Left renal pelvis (tissue), 4 donors: ENCODE measurements around the gene PHLDA2. TPM values are rescaled to one million over a fixed set of nuclear protein-coding genes. Genes with fewer than 3 reads are reported as not detected.

Experiments used
- DNase-seq, 4 donors: peaks; one replicate each; pipeline ENCODE4 v3.0.0-alpha.2; 2013; ENCODE audit warnings: low read depth in 4 of 4, low spot score in 3 of 4
- polyA plus RNA-seq, 4 donors: library from polyadenylated mRNA; unstranded; fragments of 120-200 nt; gene quantifications; one replicate each; pipeline ENCODE4 v1.2.1, GENCODE V29; 2013; ENCODE audit not compliant: insufficient read length in 4 of 4

PHLDA2 gene, protein sequence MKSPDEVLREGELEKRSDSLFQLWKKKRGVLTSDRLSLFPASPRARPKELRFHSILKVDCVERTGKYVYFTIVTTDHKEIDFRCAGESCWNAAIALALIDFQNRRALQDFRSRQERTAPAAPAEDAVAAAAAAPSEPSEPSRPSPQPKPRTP
- polyA plus RNA-seq = 1 to 10 TPM in 1 of 4 donors, under 1 TPM in 3; 0.34 to 3.9 (median 0.48) TPM

DNA sequence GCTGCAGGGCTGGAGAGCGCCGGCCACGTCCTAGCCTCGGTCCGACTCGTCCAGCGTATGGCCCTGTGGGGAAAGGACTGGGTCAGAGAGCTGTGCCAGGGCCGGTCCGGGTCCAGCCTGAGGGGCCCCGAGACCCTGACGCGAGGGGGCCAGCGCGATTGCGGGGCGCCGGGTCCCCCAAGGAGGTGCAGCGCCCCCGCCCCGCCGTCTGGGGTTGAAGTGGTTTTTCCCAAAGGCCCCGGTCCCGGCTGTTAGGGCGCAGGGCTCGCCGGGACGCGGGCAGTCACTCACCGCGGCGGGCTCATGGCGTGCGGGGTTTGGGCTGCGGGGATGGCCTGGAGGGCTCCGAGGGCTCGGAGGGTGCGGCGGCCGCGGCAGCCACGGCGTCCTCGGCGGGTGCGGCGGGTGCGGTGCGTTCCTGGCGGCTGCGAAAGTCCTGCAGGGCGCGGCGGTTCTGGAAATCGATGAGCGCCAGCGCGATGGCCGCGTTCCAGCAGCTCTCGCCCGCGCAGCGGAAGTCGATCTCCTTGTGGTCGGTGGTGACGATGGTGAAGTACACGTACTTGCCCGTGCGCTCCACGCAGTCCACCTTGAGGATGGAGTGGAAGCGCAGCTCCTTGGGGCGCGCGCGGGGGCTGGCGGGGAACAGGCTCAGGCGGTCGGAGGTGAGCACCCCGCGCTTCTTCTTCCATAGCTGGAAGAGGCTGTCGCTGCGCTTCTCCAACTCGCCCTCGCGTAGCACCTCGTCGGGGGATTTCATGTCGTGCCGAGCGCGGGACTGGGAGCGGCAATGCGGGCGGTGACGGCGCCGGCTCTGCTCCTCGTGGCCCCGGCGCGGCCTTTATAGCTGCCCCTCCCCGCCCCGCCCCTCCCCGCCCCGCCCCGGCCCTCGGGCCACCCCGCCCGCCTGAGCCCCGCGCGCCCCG lies at the start of gene PHLDA2:
TSS of gene PHLDA2 (minus strand) at position 816 of the 926 bp plus-strand sequence. CDS start at position 760, 56 bp downstream.
- no peak for DNase-seq

DNA sequence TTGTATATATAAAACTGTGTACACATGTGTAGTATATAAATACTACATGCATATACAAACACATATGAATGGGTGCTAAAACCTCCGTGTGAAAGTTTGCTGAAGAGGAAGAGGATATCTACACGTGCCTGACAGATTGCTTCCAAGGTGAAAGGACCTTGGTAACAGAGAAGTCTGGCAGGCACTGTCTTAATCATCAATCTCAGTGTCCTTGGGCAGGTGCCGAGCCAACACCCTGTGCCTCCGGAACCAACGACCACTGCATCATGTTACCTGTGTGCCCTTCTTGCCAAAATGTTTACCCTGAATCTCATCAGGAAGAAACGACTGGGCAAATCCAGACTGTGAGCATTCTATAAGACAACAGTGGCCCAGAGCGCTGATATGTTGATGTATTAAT lies 47.9 kb upstream of the PHLDA2 start:
- DNase-seq = no peak

DNA sequence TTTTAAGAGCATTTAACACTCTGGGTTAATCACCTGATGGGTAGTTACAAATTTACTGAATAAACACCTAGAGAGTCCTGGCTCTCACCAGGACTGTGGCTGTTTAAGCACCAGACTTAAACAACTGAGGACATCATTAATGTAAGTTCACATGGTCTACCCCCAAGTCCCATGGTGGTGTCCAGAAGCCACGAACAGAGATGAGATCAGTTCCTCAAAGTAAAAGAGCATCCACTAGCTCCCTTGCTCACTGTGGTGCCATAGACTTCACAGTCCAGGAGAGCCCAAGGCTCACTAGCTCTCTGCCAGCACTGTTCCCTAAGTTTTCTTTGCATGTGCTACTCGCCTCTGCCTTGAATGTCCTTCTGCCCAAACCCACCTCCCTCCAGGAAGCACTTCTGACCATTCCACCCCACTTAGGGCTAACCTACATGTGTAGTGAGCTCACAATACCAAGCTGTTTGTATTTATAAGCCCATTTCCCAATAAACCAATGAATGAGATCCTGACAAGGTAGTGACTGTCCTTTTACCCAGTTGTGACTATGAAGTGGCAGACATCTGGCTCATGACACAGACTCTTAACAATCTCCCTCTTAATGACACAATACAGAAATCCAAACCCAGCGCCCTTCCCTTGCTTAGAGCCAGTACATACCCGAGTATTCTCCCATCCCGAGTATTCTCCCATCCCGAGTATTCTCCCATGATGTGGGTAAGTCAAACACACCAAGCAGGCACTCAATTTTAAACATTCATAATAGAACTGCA lies 47.3 kb upstream of the PHLDA2 start:
- DNase-seq = no peak

DNA sequence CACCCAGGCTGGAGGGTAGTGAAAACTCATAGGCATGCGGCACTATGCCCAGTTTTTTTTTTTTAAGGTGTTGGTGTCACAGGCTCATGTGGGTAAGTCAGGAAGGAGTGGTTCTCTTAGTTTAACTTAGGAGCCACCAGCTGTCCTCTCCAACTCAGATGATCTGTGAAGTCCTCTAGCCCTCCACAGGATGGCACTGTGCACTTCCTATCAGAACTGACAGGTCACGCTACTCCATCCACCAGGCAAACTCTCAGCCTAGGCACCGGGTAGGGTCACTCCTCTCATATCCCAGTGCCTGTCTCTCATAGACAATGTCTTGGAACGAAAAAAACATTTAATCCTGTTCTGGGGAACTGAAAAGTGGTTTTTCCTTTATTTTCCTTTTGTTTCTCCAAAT lies 46.4 kb upstream of the PHLDA2 start:
- no peak for DNase-seq

DNA sequence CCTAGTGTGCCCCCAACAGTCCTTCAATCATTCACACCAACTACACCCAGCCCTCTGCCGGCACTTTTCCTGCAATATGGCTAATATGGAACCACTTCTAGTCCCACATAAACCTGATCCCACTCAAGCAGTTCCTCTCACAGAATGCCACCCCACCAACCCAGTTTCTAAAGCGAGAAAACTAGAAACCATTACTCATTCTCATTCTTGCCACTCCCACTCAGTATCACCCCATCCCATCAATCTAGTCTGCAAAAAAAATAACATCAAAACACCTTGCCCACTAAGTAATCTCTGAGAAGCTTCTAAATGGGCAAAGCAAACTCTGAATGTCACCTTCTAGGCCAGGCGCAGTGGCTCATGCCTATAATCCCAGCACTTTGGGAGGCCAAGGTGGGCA lies 45.1 kb upstream of the PHLDA2 start:
- DNase-seq = no peak

DNA sequence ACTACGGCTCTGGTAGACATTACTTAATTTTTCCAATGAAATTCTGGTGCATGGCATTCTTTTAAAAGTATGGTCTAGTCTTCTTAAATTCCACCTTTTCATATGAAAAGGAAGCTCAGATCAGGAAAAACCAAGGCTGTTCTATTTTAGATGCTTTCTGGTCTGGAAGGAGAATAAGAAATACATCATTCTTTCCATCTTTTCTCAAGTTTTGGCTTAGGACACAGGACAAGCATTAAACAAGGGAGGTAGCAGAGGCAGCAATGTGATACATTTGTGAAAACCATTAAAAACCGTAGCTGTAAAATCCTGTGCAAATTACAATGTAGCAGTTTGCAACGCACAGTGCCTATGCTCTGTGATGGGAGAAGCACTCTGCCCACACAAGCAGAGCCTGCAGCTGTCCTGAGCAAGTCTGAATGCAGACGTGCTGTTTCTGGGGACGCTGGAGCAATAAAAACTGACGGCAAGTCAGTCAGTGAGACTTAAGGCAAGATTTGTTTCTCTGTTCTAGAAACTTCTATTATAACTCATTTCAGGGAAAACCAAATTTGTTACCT lies 39.2 kb upstream of the PHLDA2 start:
- DNase-seq = no peak

DNA sequence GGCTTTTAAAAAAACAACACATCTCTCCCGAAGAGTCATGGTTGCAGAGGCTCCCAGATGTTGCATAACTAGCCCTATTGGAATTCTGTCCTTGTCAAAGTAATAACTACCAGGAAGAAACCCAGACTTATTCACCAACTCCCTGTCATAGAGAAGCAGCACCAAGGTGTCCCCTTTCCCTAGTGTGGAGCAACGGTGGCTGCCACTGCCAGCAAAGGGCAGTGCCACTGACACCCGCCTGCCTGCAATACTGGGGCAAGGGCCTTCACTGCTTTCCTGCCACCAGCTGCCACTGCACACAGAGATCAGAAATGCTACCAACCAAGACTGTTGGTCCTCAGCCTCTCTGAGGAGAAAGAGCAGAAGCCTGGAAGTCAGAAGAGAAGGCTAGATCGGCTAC lies 35.6 kb upstream of the PHLDA2 start:
- DNase-seq = no peak

DNA sequence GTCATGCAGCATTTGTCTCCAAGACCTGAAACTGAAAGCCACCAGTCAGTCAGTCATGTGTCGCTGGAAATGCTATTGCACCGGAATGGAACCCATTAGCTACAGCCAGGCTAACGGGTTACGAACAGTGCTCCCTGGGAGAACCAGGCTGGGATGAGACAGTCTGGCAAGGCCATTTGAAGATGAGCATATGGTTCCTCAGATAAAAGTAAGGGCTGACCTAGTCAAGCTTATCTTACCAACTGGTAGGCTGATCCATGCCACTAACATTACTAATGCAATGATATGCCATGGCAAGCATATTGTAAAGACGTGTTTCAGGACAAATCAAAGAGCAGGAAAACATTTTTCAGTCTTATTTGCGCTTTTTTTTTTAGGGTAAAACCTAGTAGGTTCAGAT lies 34.5 kb upstream of the PHLDA2 start:
- DNase-seq = no peak

DNA sequence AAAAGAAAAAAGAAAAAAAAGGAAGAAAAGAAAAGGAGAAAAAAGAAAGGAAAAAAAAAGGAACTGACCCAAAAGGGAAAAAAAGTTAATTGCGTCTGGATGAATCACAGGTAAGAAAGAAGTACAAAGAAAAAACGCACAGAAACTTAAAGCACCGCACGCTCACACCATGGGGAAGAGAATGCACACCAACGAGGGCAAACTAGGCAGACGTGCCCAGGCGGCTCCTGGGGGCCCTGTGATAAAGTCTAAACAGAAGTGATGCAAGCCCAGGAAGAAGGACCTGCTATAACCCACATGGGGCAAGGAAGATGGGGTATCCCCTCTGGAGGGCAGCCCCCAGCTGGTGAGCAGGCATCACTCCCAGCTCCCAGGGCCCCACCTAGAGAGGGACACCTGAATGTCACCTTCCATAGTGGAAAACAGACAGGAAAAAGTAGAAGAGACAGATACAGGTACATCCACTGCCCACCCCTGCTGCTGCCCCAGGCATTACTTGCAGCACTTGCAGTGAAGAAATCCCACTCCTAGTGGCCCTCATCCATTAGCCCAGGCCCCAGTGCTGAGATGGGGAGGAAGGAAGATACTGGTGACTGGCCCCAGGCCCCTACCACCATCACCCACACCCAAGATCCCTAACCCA lies 34.0 kb upstream of the PHLDA2 start:
- DNase-seq = no peak

DNA sequence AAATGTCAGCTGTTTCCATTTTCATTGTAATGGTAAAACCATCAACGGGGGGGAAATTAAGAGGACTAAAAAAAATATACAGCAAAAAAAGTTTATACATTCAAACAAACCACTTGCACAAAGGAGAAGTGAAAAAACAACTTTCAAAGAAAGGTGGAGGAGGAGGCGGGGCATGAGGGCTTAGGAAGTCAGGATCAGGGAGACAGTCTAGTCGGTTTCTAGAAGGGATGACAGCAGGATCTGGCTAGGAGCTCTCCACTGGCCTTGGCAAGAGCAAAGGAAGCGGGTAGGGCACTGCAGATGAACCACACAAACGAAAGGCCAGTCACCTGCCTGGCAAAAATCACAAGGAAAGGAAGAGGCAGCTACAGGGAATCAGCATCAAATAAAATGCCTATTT lies 31.9 kb upstream of the PHLDA2 start:
- no peak for DNase-seq

DNA sequence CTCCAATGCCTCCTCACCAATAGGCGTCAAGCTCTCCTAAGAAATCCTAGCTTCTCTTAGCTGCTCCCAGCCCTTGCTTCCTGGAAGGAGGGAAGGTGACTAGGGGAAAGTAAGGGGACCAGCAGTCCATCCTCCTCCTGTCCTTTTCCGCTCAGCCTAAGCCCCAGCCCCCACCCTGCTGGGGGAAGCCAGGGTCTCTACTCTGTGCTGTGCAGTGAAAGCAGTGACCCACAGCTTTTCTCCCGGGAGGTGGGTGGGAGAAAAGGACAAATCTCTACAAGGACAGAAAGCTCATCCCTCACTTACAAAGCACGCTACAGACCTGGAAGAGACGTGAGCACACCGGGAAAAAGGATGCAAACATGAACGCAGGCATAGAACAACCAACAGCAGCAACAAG lies 30.9 kb upstream of the PHLDA2 start:
- no peak for DNase-seq

DNA sequence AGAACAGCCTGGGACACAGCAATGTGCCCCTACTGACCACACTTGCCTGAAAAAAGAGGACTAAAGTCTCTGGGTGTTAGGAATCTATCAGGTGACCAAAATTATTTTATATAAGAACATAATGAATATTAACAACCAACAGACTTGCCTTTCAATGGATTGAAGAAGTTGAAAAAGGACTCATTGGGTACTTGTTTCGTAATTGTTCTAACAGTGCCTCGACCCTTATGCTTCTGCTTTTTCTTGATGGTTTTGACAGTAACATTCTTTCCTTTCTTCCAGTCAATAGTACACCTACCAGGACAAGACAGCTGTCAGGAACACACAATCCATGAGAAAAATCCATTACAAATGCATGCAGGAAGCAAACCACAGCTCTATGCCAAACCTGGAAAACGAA lies 29.0 kb upstream of the PHLDA2 start:
- DNase-seq = no peak

DNA sequence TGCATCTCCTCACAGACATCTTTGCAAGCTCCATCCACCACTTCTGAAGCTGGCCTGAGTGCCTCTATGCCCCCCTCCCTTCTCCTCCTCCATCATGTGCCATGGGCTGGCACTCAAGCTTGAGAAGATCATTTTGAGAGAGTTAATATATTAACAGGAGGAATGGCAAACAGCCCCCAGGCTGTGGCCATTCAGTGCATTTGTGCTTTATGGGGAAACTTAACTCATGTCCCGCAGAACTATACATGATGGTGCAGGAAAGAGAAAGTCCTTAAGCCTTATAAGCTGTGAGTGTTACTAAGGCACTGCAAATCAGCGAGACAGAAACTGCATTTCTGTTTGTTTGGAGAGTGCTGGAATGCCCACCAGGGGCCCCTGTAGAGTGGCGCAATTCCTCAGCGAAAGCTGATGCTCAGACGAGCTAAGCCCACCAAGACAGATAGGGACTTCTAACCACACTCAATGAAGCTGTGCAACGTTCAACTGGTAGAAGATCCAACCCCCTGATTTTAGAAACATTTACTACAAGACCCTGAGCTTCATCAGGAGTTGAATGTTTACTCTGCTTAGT lies 26.8 kb upstream of the PHLDA2 start:
- DNase-seq = peak in 3 of 4 donors; percentile 19 to 39 (median 24)

DNA sequence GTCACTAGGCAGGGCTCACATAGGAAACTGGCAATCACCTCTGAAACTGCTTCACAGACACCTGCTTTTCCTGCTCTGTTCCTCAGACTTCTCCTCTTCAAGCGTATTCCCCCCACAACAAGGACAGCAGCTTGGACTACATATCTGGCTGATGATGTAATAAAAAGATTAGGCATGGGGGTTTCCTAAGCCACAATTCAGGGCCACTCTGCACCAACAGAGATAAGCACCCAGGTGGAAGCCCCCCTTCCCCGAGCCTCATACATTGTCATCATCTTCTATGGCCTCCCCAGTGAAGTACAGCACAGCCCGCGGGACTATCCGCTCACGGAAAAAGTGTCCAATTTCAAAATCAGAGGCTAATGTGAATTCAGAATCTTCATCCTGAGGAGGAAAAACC lies 25.0 kb upstream of the PHLDA2 start:
- DNase-seq = no peak

DNA sequence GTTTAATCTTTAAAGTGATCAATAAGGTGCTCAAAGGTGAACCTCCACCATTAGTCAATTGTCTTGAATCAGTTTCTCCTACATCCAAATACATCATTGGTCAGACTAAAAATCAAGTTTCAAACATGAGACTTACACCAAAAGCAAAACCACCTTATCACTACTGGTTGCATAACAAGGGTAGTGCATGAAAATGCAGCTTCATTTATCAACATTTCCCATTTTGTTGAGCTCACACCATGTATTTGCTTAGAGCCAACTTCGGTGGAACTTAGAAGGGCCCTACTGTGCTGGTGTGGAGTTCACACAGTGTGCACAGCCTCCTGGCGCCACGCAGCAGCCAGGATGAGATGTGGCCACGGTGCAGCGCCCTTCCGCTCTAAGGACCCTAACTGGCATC lies 23.1 kb upstream of the PHLDA2 start:
- DNase-seq = no peak

DNA sequence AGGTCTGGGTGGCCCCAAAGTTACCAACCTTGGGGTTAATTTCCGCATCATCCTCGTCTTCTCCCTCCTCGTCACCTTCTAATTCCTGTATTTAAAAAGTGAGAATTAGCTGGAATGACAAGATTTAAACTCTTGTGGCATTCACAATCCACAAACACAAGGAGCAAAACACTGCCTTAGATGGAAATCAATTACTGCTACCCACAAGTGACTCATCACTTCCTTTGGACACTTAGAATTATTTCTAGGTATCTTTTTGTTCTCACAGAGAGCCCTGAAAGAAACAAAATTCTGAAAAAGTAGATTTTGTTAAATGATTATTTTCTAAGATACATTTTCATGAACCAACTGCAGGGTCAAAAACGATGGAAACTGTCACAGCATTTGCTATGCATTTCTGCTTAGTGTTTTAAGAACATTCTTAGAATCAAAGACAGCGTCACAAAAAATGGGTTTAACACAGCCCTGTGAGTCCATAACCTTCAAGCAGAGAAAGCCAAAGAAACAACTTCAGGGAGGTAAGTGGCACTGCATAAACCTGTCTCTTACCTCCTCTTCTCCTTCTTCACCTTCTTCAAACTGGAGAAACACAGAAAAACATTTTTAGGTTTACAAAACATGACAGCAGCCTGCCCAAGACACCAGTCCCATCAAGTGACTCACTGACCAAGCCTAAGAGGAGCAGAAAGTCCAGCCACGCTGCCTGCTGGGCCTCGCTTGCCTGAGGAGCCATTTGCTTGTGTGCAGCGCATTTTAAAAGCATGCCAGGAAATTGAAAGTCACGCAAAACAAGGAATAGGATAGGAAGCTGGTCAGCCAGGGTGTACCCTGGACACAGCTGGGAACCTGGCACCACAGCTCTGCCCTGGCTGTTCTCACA lies 22.3 kb upstream of the PHLDA2 start:
- DNase-seq = no peak

DNA sequence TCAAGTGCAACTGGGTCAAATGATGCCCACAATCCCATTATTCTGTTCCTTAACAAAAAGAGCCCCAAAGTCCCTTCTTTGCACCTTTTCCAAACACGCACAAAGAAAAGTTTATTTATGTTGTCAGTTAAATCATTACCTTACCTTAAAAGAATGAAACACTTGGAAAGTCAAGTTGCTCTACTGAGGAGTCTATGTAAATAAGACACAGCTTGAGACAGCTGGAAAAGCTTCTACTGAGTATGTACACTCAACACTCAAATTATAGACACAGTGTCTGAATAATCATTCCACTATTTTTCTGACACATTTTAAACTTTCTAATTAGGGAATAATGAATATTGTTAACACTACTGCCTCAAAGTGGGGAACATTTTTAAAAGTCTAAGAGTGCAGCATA lies 21.6 kb upstream of the PHLDA2 start:
- DNase-seq = no peak

DNA sequence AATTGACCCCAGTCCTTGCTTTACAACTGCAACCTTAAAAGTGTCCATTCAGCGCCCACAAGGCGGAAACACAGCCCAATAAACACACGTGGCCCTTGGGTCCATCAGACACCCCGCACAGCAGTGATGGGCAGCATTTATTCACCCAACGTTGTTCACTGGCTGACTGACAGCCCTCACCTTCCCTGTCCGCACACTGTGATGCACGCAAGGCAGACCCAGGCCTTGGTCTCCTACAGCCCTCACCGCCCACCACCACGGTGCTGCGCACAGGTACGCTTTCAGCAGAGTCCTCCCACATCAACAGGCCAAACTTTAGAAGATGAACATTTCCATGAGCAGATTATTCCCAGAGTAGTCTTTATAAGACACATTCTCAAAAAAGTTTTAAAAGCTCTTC lies 20.7 kb upstream of the PHLDA2 start:
- DNase-seq = no peak

DNA sequence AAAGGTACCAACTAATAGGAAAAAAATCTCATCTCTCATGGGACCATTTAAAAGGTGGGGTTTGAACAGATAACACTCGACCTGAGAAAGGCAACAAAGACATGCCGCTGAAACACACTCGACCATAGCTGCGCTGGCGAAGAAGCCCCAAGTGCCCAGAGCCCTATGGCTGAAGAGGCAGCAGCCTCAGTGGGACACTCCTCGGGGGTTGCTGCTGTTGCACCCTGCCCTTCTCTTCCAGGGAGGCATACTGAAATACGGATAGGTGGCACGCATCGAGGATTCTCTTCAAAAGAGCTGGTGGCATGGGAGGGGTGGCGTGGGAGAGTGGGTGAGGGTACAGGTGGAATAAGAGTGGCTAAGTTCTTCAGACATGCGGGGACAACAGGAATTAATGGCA lies 18.5 kb upstream of the PHLDA2 start:
- no peak for DNase-seq
